ENCODE results near the gene GSX1.

GSX1 gene

DNA sequence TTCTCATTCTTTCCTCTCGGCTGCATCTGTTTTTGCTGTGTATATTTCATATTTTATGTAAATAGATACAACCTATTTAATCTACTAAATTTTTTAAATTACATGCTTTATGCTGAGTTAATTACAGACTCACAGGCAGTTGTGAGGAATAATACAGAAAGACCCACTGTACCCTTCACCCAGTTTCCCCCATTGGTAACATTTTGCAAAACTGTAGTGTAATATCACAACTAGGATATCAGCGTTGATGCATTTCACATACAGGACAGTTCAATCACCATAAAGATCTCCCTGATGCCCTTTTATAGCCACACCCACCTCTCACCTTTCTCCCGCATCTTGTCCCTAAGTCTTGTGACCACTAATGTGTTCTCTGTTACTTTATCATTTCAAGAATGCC, 43.5 kb downstream of the GSX1 start:
- no peak for DNase-seq

GRCh38 chr13:27839809-27840467, 47.7 kb downstream of the GSX1 start:
- DNase-seq, result no peak

DNA sequence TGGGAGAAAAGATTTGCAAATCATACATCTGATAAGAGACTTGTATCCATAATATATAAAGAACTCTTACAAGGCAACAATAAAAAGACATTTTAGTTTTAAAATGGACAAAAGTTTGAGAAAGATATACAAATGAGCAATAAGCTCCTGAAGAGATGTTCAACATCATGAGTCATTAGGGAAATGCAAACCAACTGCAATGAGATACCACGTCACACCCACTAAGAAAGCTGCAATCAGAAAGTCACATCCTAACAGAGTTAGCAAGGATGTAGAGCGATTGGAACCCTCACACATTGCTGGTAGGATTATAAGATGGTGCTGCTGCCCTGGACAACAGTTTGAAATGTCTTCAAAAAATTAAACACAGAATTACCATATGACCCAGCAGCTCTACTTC, 50.3 kb downstream of the GSX1 start:
- no peak for DNase-seq

All from NCI-H345 (cell line).